Measurements from ENCODE around the gene ABCA3. TPM values are rescaled to one million over a fixed set of nuclear protein-coding genes. Genes with fewer than 3 reads are reported as not detected.
A peak's percentile ranks its signal among the peaks of the same experiment; 100 is the strongest.

Gene ABCA3
- total RNA-seq, 1 donor from 2014 or later = 32.1 TPM

DNA sequence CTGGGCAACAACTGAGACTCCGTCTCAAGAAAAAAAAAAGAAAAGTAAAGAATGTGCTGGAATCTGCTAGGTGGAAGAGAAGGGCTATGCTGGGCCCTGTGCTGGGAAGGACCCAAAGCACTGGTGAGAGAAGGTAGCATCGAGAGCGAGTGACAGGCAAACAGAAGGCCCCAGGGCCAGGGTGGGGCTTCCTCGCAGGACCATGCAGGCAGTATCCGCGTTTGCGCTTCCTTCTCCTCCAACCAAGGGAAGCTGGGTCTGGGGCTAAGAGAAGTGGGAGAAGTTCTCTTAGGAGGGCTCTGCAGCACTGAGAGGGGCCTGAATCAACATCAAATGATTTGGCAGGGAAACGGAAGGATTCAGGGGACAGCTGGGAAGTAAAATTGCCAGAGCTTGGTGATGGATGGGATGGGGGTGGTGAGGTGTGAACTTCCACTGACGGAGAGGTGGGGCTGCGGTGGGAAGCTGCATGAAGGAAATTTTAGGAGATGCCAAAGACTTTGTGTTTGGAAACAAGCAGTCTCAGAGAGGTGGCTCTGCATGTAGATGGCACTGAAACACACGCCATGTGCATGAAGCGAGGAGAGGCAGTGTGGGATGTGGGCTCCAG, 83.9 kb downstream of the ABCA3 start:
- TF ChIP-seq, protein P1, sequence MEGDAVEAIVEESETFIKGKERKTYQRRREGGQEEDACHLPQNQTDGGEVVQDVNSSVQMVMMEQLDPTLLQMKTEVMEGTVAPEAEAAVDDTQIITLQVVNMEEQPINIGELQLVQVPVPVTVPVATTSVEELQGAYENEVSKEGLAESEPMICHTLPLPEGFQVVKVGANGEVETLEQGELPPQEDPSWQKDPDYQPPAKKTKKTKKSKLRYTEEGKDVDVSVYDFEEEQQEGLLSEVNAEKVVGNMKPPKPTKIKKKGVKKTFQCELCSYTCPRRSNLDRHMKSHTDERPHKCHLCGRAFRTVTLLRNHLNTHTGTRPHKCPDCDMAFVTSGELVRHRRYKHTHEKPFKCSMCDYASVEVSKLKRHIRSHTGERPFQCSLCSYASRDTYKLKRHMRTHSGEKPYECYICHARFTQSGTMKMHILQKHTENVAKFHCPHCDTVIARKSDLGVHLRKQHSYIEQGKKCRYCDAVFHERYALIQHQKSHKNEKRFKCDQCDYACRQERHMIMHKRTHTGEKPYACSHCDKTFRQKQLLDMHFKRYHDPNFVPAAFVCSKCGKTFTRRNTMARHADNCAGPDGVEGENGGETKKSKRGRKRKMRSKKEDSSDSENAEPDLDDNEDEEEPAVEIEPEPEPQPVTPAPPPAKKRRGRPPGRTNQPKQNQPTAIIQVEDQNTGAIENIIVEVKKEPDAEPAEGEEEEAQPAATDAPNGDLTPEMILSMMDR (IDR thresholded peaks at IDR 0.05; ENCODE audit: insufficient read depth, low read length, poor library complexity, severe bottlenecking) = no peak
- H3K36me3 ChIP-seq (ENCODE audit: control insufficient read depth, insufficient read depth, low read length) = no peaks in the 10 kb centered on the region
- DNase-seq (ENCODE audit: low read depth) = no peak
- no peaks in the 10 kb centered on the region for H3K27me3 ChIP-seq (ENCODE audit: control insufficient read depth, insufficient read depth, low read length)
- no peak overlapping the region for H3K4me3 ChIP-seq (ENCODE audit: low read depth, low read length)

DNA sequence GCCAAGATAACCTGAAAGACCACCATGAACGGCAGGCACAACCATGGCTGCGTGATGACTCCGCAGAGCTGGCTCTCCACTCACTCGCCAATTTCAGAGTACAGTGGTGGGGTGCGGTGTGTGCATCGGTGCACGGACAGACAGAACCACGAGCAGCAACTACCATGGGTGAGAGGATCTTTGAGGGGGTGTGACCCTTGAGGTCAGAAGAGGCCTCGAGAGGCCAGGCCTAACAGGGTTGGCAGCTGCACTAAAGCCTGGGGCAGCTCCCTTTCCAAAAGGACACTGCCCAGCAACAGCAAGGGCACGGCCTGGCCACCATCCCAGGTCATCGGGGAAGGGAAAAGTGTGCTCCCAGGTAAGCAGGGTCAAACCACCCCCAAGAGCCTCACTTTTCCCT, 87.2 kb downstream of the ABCA3 start:
- no peak for DNase-seq (ENCODE audit: low read depth)
- H3K27me3 ChIP-seq (ENCODE audit: control insufficient read depth, insufficient read depth, low read length) = no peaks in the 10 kb centered on the region
- H3K4me3 ChIP-seq (ENCODE audit: low read depth, low read length) = no peak overlapping the region
- TF ChIP-seq, protein P1 (IDR thresholded peaks at IDR 0.05; ENCODE audit: insufficient read depth, low read length, poor library complexity, severe bottlenecking) = no peak
- no peaks in the 10 kb centered on the region for H3K36me3 ChIP-seq (ENCODE audit: control insufficient read depth, insufficient read depth, low read length)

DNA sequence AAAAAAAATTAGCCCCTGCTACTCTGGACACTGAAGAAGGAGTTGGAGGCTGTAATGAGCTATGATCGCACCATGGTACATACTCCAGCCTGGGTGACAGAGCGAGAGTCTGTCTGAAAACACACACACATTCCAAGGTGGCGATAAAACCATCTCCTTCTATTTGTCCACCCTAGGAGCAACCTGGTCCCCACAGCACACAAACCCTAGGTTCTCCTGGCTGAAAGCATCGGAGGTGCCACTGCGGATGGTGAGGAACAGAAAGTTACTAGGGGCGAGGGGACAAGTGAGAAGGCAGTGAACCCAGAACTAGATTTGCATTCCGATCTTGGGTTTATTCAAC, 87.8 kb downstream of the ABCA3 start:
- TF ChIP-seq, protein P1 (IDR thresholded peaks at IDR 0.05; ENCODE audit: insufficient read depth, low read length, poor library complexity, severe bottlenecking) = no peak
- no peak for DNase-seq (ENCODE audit: low read depth)
- Histone ChIP-seq H3K4me3 (ENCODE audit: low read depth, low read length) (no peak overlapping the region), H3K27me3 (ENCODE audit: control insufficient read depth, insufficient read depth, low read length) (no peaks in the 10 kb centered on the region), H3K36me3 (ENCODE audit: control insufficient read depth, insufficient read depth, low read length) (no peaks in the 10 kb centered on the region)

DNA sequence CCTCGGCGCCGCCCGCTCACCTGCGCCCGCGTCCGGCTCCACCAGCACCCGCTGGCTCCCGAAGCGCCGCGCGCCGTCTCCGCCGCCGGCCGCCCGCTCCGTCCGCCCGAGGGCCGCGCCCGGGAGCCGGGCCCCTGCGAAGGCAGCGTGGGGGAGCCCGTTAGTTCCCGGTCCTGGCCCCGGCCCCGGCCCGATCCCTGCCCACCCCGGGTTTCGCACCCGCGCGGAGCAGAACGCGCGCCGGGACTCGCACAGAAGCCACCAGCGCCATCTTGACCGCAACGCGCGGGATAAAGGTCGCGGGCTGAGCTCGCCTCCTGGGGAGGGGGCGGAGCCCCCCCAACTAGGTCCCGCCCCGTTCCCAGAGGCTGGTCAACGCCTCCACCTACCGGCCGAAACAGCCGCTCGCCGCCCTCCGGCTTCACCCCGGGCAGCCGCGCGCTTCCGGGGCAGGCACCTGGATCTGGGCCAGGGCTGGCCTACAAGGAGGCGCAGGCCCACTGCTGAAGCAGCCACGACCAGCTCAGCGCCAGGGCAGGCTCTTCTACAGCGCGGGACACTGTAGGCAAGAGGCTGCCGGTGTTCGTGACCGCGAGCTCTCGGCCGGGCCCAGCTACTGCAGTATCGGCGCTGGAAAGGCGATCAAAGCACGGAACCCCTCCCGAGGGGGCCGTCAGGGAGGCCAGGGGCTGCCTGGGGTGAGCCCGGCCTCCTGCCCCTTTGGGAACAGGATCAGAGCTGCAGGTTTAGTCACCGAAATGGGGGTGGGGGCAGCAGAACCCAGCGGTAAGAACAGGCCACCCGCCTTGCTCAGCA, 89.0 kb downstream of the ABCA3 start, which contains the start of gene ECI1:
Gene ECI1, minus strand, starts transcription at position 292 of the 816 bp plus-strand sequence. Its CDS starts 21 bp downstream, at position 271.
- Histone ChIP-seq H3K27me3 (ENCODE audit: control insufficient read depth, insufficient read depth, low read length) (no peaks in the 10 kb centered on the region), H3K36me3 (ENCODE audit: control insufficient read depth, insufficient read depth, low read length) (no peaks in the 10 kb centered on the region), H3K4me3 (ENCODE audit: low read depth, low read length) (peak within 1 kb of the TSS; percentile 52)
- TF ChIP-seq, protein P1 (IDR thresholded peaks at IDR 0.05; ENCODE audit: insufficient read depth, low read length, poor library complexity, severe bottlenecking) = peak; percentile 76
- DNase-seq (ENCODE audit: low read depth) = peak; percentile 50

DNA sequence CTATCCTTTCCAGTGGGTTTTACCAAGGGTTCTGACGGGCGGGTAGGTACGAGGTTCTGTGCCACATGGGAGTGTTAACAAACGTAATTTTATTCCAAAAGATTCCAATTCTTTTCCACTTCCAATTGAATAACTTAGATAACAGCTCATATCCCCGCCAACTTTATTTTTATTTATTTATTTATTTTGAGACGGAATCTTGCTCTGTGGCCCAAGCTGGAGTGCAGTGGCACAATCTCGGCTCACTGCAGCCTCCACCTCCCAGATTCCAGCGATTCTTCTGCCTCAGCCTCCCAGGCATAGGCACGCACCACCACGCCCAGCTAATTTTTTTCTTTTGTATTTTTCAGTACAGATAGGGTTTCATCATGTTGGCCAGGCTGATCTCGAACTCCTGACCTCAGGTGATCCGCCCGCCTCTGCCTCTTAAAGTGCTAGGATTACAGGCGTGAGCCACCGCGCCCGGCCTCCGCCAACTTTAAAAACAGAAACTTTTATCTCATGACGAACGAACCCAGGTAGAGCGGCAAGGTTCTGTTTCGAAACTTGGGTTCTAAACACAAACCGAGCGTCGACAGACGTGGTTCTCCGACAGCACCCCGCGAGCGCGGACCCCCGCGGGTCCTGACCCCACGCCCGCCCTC, 89.8 kb downstream of the ABCA3 start:
- no peak for DNase-seq (ENCODE audit: low read depth)
- H3K36me3 ChIP-seq (ENCODE audit: control insufficient read depth, insufficient read depth, low read length) = no peaks in the 10 kb centered on the region
- TF ChIP-seq, protein P1 (IDR thresholded peaks at IDR 0.05; ENCODE audit: insufficient read depth, low read length, poor library complexity, severe bottlenecking) = no peak
- peak overlapping the region; percentile 52 for H3K4me3 ChIP-seq (ENCODE audit: low read depth, low read length)
- no peaks in the 10 kb centered on the region for H3K27me3 ChIP-seq (ENCODE audit: control insufficient read depth, insufficient read depth, low read length)
